Endothelial cell of umbilical vein (primary cell): ENCODE data around the gene RNF146. TPM values are rescaled to one million over a fixed set of nuclear protein-coding genes. Genes with fewer than 3 reads are reported as not detected.

Experiments used
- BruUV-seq: library from RNA; stranded (reverse); fragments of 400-500 nt; replicated peaks from 2 replicates; lab custom pipeline; 2021; lab: Mats Ljungman, UMichigan
- CTCF ChIA-PET: fragments of 300-600, 350-600 bp; sonication (Branson Sonifier 250); formaldehyde crosslinking; loops from one replicate; lab custom pipeline; 2021; ENCODE audit warnings: antibody characterized with exemption, inconsistent platforms; lab: Charles Lee
- POLR2A ChIA-PET: fragments of 300-600, 350-600 bp; sonication (Branson Sonifier 250); formaldehyde crosslinking; loops from one replicate; lab custom pipeline; 2021; ENCODE audit warnings: antibody characterized with exemption, inconsistent platforms; lab: Charles Lee
- DNase-seq: peaks from one replicate; pipeline ENCODE4 v3.0.0-alpha.2; 2011; ENCODE audit warnings: low read depth, low spot score
- FAIRE-seq: peaks from 2 replicates; lab custom pipeline; 2011; peaks lifted over from hg19 to GRCh38; lab: Jason Lieb, UNC
- H2AFZ ChIP-seq: 2 replicates; pipeline ENCODE4 v1.6.0; 2012; ENCODE audit warnings: low read depth, low read length, control low read depth, inconsistent platforms
- H3K27ac ChIP-seq: 2 replicates; pipeline ENCODE4 v1.5.1; 2011; ENCODE audit warnings: low read depth, mild to moderate bottlenecking, control low read depth, low read length, moderate library complexity; ENCODE audit not compliant: insufficient read depth
- H3K27me3 ChIP-seq, 2 experiments: 2 replicates each; pipeline versions ENCODE4 v1.6.0 to v1.6.1; 2011; ENCODE audit warnings: low read length in 2 of 2, mixed read lengths in 1 of 2; ENCODE audit not compliant: control insufficient read depth in 2 of 2, insufficient read depth in 2 of 2
- H3K36me3 ChIP-seq, 2 experiments: 2 replicates in 1 of 2; 3 replicates in 1 of 2; pipeline ENCODE4 v1.5.1; 2011; ENCODE audit warnings: low read length in 2 of 2, mild to moderate bottlenecking in 1 of 2, moderate library complexity in 1 of 2; ENCODE audit not compliant: control insufficient read depth in 2 of 2, insufficient read depth in 2 of 2; ENCODE audit errors: extremely low read depth in 1 of 2
- H3K4me1 ChIP-seq: 3 replicates; pipeline ENCODE4 v1.5.1; 2011; ENCODE audit warnings: mild to moderate bottlenecking, low read length; ENCODE audit not compliant: control insufficient read depth, insufficient read depth; ENCODE audit errors: extremely low read depth
- H3K4me2 ChIP-seq: 2 replicates; pipeline ENCODE4 v1.6.1; 2011; ENCODE audit warnings: low read length, control low read depth, mixed read lengths; ENCODE audit not compliant: insufficient read depth
- H3K4me3 ChIP-seq, 3 experiments: fragments of 200-600 bp in 1 of 3; sonication (generic), shearing (Covaris generic) in 1 of 3; replicated peaks in 1 of 3; 2 replicates each; pipeline ENCODE4 v1.5.1; 2011 to 2016; ENCODE audit warnings: control low read depth in 3 of 3, low read length in 3 of 3, mild to moderate bottlenecking in 2 of 3, inconsistent platforms in 1 of 3, low read depth in 1 of 3, moderate library complexity in 1 of 3; ENCODE audit not compliant: insufficient read depth in 1 of 3
- H3K79me2 ChIP-seq: 2 replicates; pipeline ENCODE4 v1.6.0; 2012; ENCODE audit warnings: low read length, inconsistent platforms; ENCODE audit not compliant: control insufficient read depth, insufficient read depth
- H3K9ac ChIP-seq: replicated peaks from 2 replicates; pipeline ENCODE3; 2011; ENCODE audit warnings: low read length, control low read depth; ENCODE audit not compliant: insufficient read depth; ENCODE audit errors: extremely low read depth
- H3K9me1 ChIP-seq: replicated peaks from 3 replicates; pipeline ENCODE4 v1.6.0; 2011; ENCODE audit warnings: mild to moderate bottlenecking, low read length; ENCODE audit not compliant: control insufficient read depth, insufficient read depth; ENCODE audit errors: extremely low read depth
- H3K9me3 ChIP-seq: replicated peaks from 2 replicates; pipeline ENCODE4 v1.5.1; 2012; ENCODE audit warnings: low read length, inconsistent platforms; ENCODE audit not compliant: control insufficient read depth, insufficient read depth
- H4K20me1 ChIP-seq: replicated peaks from 2 replicates; pipeline ENCODE3; 2011; ENCODE audit warnings: mild to moderate bottlenecking, low read length; ENCODE audit not compliant: control insufficient read depth, insufficient read depth; ENCODE audit errors: extremely low read depth
- JUN ChIP-seq: IDR thresholded peaks from 2 replicates; pipeline ENCODE4 v1.6.1; 2011; ENCODE audit warnings: borderline replicate concordance, low read depth; ENCODE audit not compliant: insufficient read length, insufficient read depth
- MYC ChIP-seq: IDR thresholded peaks from one replicate; pipeline ENCODE4 v1.6.1; 2011; ENCODE audit warnings: mild to moderate bottlenecking, low read depth, low read length
- POLR2A ChIP-seq: IDR thresholded peaks from 2 replicates; pipeline ENCODE4 v1.6.1; 2012; ENCODE audit warnings: low read depth, mild to moderate bottlenecking, control low read depth, low read length
- POLR2AphosphoS5 ChIP-seq: IDR thresholded peaks from 2 replicates; pipeline ENCODE4 v1.6.1; 2012; ENCODE audit warnings: low read depth, mild to moderate bottlenecking, control low read depth, low read length, moderate library complexity; ENCODE audit not compliant: insufficient read depth
- dilution Hi-C: fragments of 300-500 bp; cut with MboI; formaldehyde crosslinking; loops from one replicate; pipeline ENCODE4 v1.15.0; 2019; ENCODE audit warnings: low sequenced_read_pairs; ENCODE audit not compliant: extremely low pct_ligation_motif_present
- intact Hi-C: fragments of 100-400 bp; cut with micrococcal nuclease; formaldehyde crosslinking; loops from one replicate; pipeline ENCODE4 v1.10.0; 2022
- polyA plus RNA-seq, 4 experiments: library from polyadenylated mRNA; depleted of rRNA in 3 of 4; stranded (reverse) in 3 of 4; unstranded in 1 of 4; fragments of >200 nt; gene quantifications; 2 replicates each; pipeline versions ENCODE4 v1.2.1 to v1.2.3, GENCODE V29; 2011 to 2012; ENCODE audit warnings: missing spikeins in 1 of 4
- total RNA-seq: library from RNA; stranded (reverse); gene quantifications from 2 replicates; pipeline ENCODE4 v1.2.3, GENCODE V29; 2021

RNF146 gene
- total and polyA plus RNA-seq, 2 donors (not counting 3 experiments of a cell fraction or from before 2014, with no cell fraction given): 37.5 to 48.1 TPM

GRCh38 chr6:127249621-127250020 is 17.0 kb upstream of the RNF146 start:
- Histone ChIP-seq H3K36me3 (no peaks in the 10 kb centered on the region), H3K4me3 (no peak overlapping the region), H3K27ac (no peak overlapping the region), H3K79me2 (no peaks in the 10 kb centered on the region), H2AFZ (no peak overlapping the region), H3K27me3 (no peaks in the 10 kb centered on the region), H3K9ac (no peak overlapping the region), H4K20me1 (no peaks in the 10 kb centered on the region), H3K9me3 (no peaks in the 10 kb centered on the region), H3K9me1 (no peaks in the 10 kb centered on the region), H3K4me2 (no peak overlapping the region), H3K4me1 (no peaks in the 10 kb centered on the region)
- TF ChIP-seq MYC: no peak
- ChIA-PET CTCF (interaction anchor here (1.8 kb wide), 1 partner anchor 17 kb away, joined by 7 read pairs; the partner anchor contains the start of gene RNF146), POLR2A (no interaction called here)
- intact Hi-C loops: no loop called here
- no peak for FAIRE-seq
- dilution Hi-C loops: no loop called here
- no TSS peak for BruUV-seq
- no peak for DNase-seq

- ChIA-PET CTCF (interaction anchor here (1.8 kb wide), 1 partner anchor 11 kb away, joined by 19 read pairs; the partner anchor contains the start of gene RNF146), POLR2A (no interaction called here)
- DNase-seq (no peak), FAIRE-seq (no peak)
- H3K4me1 ChIP-seq: no peaks in the 10 kb centered on the region
- no peaks in the 10 kb centered on the region for H3K79me2 ChIP-seq
- H3K27me3 ChIP-seq: no peaks in the 10 kb centered on the region
- H3K27ac ChIP-seq: no peak overlapping the region
- H3K9me3 ChIP-seq: no peaks in the 10 kb centered on the region
- no peak overlapping the region for H3K4me3 ChIP-seq
- H3K9ac ChIP-seq: no peak overlapping the region
- no peak overlapping the region for H2AFZ ChIP-seq
- no TSS peak for BruUV-seq
- TF ChIP-seq POLR2A (no peak), JUN (no peak), POLR2AphosphoS5 (no peak), MYC (no peak)
- no peaks in the 10 kb centered on the region for H3K9me1 ChIP-seq
- H3K4me2 ChIP-seq: no peak overlapping the region
- no peaks in the 10 kb centered on the region for H4K20me1 ChIP-seq
- dilution Hi-C loops: no loop called here
- intact Hi-C loops: no loop called here
- no peaks in the 10 kb centered on the region for H3K36me3 ChIP-seq
Measured at GRCh38 chr6:127255286-127255685, 11.4 kb upstream of the RNF146 start.
